Erythroblast (primary cell): ENCODE results near the gene SIAE.
"Not testable (repeated sequence)": the region's sequence is repeated elsewhere in the genome, so short reads cannot be mapped to it uniquely, and the experiment has no call there.

Experiments used
- DNase-seq, 2 experiments: peaks; one replicate each; lab custom pipeline; 2025; lab: John Stamatoyannopoulos, UW
- GATA1 ChIP-seq: IDR thresholded peaks from 2 replicates; pipeline ENCODE4 v1.6.1; 2011; ENCODE audit warnings: low read depth, mild to moderate bottlenecking, control low read depth, low read length, moderate library complexity
- POLR2A ChIP-seq: IDR thresholded peaks from 2 replicates; pipeline ENCODE4 v1.6.1; 2011; ENCODE audit warnings: mild to moderate bottlenecking, low read length

The SIAE gene

DNA sequence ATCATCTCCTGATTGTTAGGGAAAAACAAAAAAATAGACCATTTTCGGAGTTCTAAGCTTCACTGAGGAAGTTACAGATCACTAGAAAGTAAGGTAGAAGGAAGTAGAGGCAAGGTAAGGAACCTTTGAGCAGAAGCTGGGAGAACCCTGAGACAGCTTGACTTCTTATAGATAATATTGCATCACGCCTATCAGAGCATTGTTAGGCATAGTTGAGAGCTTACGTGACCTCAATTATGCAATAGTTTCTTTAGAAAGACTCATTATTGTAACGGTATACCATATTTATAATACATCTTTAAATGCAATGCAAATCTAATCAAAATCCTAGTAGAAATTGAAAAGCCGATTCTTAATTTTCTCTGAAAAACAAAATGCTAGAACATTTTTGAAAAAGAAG is 46.0 kb downstream of the SIAE start:
- DNase-seq: no peak
- TF ChIP-seq GATA1 (no peak), POLR2A (no peak)

DNA sequence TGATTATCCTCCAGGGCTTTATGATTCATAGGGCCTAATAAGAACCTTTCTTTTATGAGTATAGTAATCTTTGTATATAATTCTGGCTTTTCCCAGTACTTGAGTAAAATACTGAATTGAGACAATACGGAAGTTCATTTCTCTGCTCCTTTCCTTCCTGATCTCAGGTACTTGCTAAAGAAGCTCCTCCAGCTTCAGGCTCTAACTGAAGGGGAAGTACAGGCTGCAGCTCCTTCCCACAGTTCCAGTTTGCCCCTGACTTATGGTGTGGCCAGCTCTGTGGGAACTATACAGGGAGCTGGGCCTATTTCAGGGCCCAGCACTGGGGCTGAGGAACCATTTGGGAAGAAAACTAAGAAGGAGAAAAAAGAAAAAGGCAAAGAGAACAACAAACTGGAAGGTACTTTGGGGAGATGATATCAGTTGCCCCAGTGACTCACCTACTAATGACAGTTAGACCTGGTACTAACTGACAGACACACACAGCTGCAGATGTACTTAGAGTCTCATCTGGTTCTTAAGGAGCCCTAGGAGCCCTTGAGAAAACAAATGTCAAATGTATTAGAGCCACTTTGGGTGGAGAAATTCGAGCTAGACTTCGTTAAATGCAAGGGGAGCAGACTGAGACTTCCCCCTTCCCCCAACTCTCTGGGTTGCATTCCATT is 47.9 kb downstream of the SIAE start:
- DNase-seq: peak in 1 of 2 experiments; percentile 9
- no peak for TF ChIP-seq GATA1
- no peak for TF ChIP-seq POLR2A

DNA sequence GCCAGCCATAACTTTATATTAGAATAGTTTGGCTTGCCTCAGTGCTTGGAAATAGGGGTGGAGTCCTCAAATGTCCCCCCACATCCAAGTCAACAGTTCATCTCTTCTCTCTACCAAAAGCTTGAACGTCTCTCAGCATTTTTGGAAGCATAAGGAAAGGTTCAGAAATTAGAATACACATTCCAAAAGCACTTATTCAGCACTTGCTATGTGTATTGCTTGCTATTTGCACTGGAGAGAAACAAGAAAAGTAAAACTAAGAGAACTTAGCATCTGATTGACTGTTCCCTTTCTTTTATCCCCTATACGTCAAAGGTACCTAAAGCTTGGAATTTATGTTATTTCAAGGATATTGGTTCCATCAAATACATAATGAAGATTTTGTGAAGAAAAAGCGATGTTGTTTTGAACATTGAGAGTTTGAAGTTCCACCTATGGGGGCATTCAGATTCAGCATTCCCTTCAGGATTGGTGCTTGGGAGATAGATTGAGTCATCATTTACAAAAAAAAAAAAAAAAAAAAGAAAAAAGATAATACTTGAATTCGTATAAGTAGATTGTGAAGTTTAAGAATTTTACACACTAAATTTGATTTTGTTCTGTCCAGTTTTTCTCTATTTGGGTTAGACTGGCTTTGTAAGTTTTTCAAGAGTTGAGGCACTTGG is 49.5 kb downstream of the SIAE start:
- TF ChIP-seq POLR2A (no peak), GATA1 (no peak)
- DNase-seq: peak in 1 of 2 experiments; percentile 25

DNA sequence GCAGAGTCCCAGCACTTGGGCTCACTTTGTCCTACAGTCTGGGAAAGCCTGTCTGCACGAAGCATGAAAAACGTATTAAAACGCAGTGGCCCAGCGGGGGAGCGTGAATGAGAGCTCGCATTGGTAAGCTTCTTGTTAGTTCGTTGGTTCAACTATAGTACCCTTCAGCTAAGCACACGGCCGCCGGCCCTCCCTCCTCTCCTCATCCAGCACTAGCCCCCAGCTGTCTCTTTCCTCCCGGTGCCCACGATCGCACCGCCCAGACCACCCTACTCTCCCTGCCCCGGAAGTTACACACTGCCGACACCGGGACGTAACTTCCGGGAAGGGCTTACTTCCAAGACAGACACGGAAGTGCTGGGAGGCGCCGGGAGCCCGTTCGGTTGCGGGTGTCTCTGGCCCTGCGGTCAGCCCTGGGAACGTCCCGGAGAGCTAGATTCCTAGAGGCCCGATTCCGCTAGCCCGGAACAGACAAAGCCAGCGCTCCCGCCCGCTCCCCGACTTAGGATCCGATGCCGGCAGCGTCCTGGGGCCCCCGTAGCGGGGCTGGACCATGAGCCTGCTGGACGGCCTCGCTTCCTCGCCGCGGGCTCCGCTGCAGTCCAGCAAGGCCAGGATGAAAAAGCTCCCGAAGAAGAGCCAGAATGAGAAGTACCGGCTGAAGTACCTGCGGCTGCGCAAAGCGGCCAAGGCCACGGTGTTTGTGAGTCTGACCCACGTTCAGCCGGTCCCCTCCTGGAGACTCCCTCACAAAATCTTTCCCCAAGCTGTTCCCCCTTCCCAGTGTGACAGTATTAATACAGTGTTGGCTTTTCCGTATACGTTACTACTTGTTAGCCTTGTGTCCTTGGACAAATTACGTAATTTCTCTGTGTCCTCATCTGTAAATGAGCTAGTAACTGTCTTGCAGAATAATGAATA is 50.7 kb downstream of the SIAE start, which contains the start of gene TBRG1:
Gene TBRG1 (plus strand): TSS at position 334 of the 921 bp plus-strand sequence. CDS start 220 bp downstream, at position 554.
- DNase-seq: peak; percentile 92
- no peak for TF ChIP-seq GATA1
- TF ChIP-seq POLR2A: peak; percentile 98

DNA sequence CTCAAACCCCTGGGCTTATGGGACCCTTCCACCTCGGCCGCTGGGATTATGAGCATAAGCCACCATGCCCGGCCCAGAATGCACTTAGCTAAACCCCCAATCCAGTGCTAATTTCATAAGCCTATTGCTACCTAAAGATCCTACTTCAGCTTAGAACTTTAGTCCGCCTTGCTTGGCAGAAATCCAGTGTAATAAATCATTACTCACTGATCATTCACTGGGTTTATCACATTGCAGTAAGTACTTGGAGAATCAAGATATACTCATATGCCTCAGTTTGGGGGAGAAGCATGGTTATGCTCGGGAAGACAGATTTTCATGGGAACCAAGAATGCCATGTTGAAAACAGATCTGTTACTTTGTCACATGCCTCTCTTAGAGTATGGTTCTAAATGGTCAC is 54.7 kb downstream of the SIAE start:
- TF ChIP-seq POLR2A (no peak), GATA1 (no peak)
- no peak for DNase-seq

DNA sequence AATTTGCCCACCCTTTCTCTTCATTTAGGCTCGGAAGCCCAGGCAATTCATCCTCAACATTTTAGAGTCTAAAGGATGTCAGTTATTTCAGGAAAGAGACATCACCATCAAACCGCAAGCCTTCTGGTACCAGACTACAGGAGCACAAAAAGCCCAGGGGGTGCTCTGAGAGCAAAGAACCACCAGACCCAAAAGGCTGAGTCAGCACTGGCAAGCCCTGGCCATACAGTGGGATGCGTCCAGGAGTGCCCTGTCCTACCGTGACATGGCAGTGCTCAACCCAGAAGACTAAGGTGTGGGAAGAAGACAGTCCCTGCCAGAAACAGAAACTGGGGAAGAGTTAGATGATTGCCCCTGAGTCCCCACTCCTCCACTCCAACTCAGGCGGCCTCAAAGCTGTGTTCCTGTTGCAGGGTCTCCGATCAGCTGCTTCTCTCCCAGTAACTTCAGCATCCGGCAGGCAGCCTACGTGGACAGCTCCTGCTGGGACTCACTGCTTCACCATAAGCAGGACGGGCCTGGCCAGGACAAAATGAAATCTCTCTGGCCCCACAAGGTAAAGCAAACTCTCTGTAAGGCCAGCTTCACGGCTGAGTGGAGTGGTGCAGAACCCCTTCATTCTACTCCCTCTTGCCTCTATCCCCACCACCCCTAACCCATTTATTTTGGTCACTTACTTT is 60.8 kb downstream of the SIAE start:
- DNase-seq: no peak
- TF ChIP-seq GATA1 (no peak), POLR2A (no peak)

DNA sequence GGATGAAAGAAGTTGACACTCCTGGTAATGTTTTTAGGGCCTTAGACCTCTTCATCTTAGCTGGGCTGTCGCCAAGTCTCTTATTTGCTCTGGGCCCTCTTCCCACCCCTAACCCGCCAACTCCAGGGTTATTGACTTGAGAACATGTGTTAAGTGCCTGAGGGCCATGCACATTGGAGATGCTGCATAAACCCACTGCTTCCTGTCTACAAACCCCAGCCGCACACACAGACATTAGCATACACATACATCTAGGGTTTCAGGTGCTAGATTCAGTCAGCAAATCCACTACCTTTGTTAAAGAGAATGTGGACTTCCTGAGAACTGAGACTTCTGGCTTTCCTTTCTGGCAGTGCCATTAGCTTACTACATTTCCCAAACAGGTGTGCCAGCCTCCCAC is 61.5 kb downstream of the SIAE start:
- no peak for DNase-seq
- TF ChIP-seq GATA1 (no peak), POLR2A (no peak)

DNA sequence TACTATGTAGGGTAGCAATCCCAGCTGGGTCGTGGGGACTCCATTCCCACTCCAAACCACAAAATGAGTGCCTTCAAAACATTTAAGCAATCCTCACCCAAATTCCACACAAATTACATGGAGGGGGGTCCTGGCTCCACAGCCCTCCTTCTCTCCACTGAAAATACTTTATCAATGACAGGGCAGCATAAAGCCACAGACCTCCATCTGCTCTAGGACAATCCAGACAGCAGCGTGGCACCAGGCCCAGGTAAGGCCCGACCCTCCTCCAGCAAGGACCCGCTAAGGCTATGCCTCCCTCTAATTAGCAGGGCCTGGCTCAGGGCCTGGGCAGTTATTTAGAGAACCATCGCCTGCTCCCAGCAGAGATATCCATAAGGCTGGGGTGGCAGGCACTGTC is 62.5 kb downstream of the SIAE start, which contains the start of gene PANX3:
Gene PANX3 (plus strand): TSS at position 365 of the 400 bp plus-strand sequence. CDS start 129 bp downstream, outside the sequence.
- no peak for TF ChIP-seq POLR2A
- no peak for DNase-seq

DNA sequence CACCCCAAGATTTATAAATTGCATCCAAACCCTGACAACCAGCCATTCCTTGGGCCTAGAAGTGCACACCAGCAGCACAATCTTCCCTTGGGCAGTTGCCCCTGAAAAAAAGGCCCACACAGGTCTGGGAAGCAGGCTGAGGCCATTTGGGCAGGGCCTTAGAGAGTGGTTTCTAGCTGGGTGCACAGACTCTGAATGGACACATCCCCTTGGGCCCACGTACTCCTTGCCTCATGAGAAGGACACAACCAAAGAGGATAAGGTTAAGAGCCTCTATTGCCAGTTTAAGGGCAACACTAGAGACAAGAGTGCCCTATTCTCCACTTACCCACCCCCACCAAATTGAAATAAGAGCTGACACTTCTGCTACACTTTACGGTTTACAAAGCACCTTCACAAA is 63.2 kb downstream of the SIAE start:
- no peak for DNase-seq
- no peak for TF ChIP-seq POLR2A
- TF ChIP-seq GATA1: no peak

DNA sequence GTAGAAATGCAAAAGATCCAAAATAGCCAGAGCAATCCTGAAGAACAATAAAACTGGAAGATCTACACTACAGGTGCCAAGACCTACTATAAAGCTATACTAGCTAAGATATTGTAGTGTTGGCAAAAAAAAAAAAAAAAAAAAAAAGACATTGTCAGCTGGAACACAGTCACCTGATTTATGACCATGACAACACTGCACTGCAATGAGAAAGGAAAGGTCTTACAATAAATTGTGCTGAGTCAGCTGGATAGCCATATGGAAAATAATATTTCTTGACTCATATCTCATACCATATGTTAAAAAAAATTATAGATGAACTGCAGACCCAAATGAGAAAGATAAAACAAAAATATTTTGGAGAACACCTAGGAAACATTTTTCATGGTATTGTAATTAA is 65.4 kb downstream of the SIAE start:
- no peak for TF ChIP-seq POLR2A
- TF ChIP-seq GATA1: no peak
- peak in 1 of 2 experiments; percentile 15 for DNase-seq

DNA sequence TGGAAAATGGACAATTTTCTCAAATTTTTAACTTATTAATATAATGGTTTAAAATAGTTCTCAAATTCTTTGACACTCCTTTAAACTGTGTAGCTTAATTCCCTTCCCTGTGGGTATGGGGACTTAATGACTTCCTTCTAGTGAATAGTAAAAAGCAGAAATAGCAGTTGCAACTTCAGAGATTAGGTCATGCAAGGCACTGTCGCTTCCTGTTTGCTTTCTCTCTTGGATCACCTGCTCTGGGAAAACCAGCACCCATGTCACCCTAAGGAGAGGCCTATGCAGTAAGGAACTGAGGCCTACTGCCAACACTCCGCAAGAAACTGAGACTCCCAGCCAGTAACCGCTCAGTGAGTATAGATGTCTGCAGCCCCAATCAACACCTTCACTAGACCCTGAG is 67.8 kb downstream of the SIAE start:
- TF ChIP-seq GATA1: no peak
- no peak for DNase-seq

DNA sequence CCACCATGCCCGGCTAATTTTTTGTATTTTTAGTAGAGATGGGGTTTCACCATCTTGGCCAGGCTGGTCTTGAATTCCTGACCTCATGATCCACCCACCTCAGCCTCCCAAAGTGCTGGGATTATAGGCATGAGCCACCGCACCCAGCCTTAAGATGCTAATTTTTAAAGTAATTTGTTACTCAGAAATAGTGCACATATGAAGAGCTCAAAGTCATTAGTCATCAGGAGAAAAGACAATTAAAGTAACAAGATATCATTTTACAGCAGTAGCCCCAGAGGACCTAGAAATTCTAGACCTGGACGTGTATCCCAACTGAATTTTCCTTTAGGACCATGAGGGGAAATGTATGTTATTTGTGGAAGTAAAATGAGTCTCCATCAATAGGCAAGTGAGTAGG is 70.8 kb downstream of the SIAE start:
- DNase-seq: not testable (repeated sequence)

DNA sequence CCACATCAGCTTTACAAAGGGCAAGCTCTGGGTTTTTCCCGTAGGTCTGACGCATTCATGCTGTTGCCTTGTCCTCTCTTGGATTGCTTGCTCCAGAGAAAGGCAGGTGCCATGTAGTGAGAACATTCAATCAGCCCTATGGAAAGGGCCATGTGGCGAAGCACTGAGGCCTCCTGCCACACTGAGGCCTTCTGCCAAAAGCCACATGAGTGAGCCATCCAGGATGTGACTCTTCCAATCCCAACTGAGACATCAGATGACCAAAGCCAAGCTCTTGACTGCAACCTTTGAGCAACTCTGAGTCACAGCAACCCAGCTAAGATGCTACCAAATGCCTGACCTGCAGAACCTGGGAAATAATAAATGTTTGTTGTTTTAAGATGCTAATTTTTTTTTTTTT is 71.3 kb downstream of the SIAE start:
- no peak for DNase-seq
- no peak for TF ChIP-seq GATA1

DNA sequence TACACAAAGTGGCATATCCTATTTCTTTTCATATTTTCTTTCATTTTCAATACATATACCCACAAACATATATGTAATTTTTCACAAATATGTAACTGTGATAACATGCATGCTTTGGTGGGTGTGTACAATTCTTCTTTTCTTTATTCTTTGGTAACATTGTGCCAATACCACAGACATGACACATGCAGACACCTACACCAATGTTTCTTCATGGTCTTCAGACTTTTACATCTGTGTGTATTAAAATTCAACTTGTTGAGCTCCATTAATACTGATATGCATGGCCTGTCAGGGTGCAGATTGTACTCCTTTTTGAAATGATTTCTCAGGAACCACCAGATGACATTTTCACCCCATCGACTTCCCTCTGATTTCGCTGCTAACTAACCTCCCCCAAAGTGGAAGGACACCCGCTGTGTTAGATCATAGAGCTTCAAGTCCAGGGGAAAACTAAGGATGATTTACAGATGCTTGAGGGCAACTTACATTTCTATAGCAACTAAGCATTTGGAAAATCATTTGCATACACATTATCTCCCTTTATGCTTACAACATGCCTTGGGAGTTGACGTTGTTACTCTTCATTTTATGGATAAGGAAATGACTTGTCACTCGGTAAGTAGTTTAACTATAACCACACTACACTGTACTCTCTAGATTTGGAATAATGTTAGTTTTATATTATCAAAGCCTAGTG is 72.8 kb downstream of the SIAE start:
- no peak for DNase-seq
- TF ChIP-seq POLR2A (no peak), GATA1 (no peak)
